ENCODE results near the gene LYRM4. TPM values are rescaled to one million over a fixed set of nuclear protein-coding genes. Genes with fewer than 3 reads are reported as not detected.

The LYRM4 gene
- total RNA-seq, 2 donors from 2014 or later: 19.1 to 22.5 TPM

- Histone ChIP-seq H3K36me3 (no peaks in the 10 kb centered on the region), H3K27me3 (no peaks in the 10 kb centered on the region), H3K4me3 (peak overlapping the region in 1 of 2 donors; percentile 79), H3K27ac (no peak overlapping the region), H3K9me3 (no peaks in the 10 kb centered on the region), H3K4me1 (peaks cover 0 to 14% of the 10 kb centered on the region in 2 donors)
- DNase-seq (ENCODE audit: low spot score): no peak
- TF ChIP-seq CTCF (IDR thresholded peaks at IDR 0.05): no peak
These were observed 1.3 kb downstream of the LYRM4 start for GRCh38 chr6:5259428-5259827.

GRCh38 chr6:5257400-5257799 lies 3.4 kb downstream of the LYRM4 start:
- no peaks in the 10 kb centered on the region for H3K27me3 ChIP-seq
- no peak for TF ChIP-seq CTCF (IDR thresholded peaks at IDR 0.05)
- no peak overlapping the region for H3K4me3 ChIP-seq
- H3K36me3 ChIP-seq: no peaks in the 10 kb centered on the region
- H3K4me1 ChIP-seq: peaks cover 0 to 6% of the 10 kb centered on the region in 2 donors
- no peak for DNase-seq (ENCODE audit: low spot score)
- no peak overlapping the region for H3K27ac ChIP-seq
- H3K9me3 ChIP-seq: no peaks in the 10 kb centered on the region

GRCh38 chr6:5256952-5257351 lies 3.8 kb downstream of the LYRM4 start:
- Histone ChIP-seq H3K9me3 (no peaks in the 10 kb centered on the region), H3K4me1 (peaks cover 0 to 2% of the 10 kb centered on the region in 2 donors), H3K27ac (no peak overlapping the region), H3K4me3 (no peak overlapping the region), H3K27me3 (no peaks in the 10 kb centered on the region), H3K36me3 (no peaks in the 10 kb centered on the region)
- no peak for DNase-seq (ENCODE audit: low spot score)
- TF ChIP-seq CTCF (IDR thresholded peaks at IDR 0.05): no peak

- Histone ChIP-seq H3K4me1 (no peaks in the 10 kb centered on the region), H3K4me3 (no peak overlapping the region), H3K9me3 (no peaks in the 10 kb centered on the region), H3K36me3 (no peaks in the 10 kb centered on the region), H3K27me3 (no peaks in the 10 kb centered on the region), H3K27ac (no peak overlapping the region)
- no peak for TF ChIP-seq CTCF (IDR thresholded peaks at IDR 0.05)
- no peak for DNase-seq (ENCODE audit: low spot score)
These were observed 9.8 kb downstream of the LYRM4 start for GRCh38 chr6:5250911-5251310.

- H3K27ac ChIP-seq: no peak overlapping the region
- H3K36me3 ChIP-seq: no peaks in the 10 kb centered on the region
- H3K4me3 ChIP-seq: no peak overlapping the region
- no peaks in the 10 kb centered on the region for H3K27me3 ChIP-seq
- no peaks in the 10 kb centered on the region for H3K9me3 ChIP-seq
- TF ChIP-seq CTCF (IDR thresholded peaks at IDR 0.05): no peak
- no peaks in the 10 kb centered on the region for H3K4me1 ChIP-seq
- no peak for DNase-seq (ENCODE audit: low spot score)
These were observed 10.3 kb downstream of the LYRM4 start for GRCh38 chr6:5250451-5250850.

GRCh38 chr6:5249451-5250122 lies 11.2 kb downstream of the LYRM4 start:
- Histone ChIP-seq H3K9me3 (no peaks in the 10 kb centered on the region), H3K4me1 (no peaks in the 10 kb centered on the region), H3K36me3 (no peaks in the 10 kb centered on the region), H3K27ac (no peak overlapping the region), H3K4me3 (no peak overlapping the region), H3K27me3 (no peaks in the 10 kb centered on the region)
- no peak for DNase-seq (ENCODE audit: low spot score)
- no peak for TF ChIP-seq CTCF (IDR thresholded peaks at IDR 0.05)
